ENCODE measurements around the gene SLCO2B1.

GRCh38 chr11:75152090-75152489 lies 1.2 kb downstream of the SLCO2B1 start:
- TF ChIP-seq, protein P1, sequence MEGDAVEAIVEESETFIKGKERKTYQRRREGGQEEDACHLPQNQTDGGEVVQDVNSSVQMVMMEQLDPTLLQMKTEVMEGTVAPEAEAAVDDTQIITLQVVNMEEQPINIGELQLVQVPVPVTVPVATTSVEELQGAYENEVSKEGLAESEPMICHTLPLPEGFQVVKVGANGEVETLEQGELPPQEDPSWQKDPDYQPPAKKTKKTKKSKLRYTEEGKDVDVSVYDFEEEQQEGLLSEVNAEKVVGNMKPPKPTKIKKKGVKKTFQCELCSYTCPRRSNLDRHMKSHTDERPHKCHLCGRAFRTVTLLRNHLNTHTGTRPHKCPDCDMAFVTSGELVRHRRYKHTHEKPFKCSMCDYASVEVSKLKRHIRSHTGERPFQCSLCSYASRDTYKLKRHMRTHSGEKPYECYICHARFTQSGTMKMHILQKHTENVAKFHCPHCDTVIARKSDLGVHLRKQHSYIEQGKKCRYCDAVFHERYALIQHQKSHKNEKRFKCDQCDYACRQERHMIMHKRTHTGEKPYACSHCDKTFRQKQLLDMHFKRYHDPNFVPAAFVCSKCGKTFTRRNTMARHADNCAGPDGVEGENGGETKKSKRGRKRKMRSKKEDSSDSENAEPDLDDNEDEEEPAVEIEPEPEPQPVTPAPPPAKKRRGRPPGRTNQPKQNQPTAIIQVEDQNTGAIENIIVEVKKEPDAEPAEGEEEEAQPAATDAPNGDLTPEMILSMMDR (conservative IDR thresholded peaks at IDR 0.05) = no peak
- TF ChIP-seq ZFX (IDR thresholded peaks at IDR 0.05) = no peak

Data from C4-2B (cell line).